Measurements from ENCODE around the gene HINFP. TPM values are rescaled to one million over a fixed set of nuclear protein-coding genes. Genes with fewer than 3 reads are reported as not detected.
"Not testable (repeated sequence)": the region's sequence is repeated elsewhere in the genome, so short reads cannot be mapped to it uniquely, and the experiment has no call there.

Gene HINFP
- polyA plus RNA-seq, 4 donors, result 21.3 to 44.1 (median 26.5) TPM

GRCh38 chr11:119100246-119100970 is 21.0 kb upstream of the HINFP start:
- DNase-seq (ENCODE audit: low read depth in 4 of 4, low spot score in 3 of 4), result no peak

- DNase-seq (ENCODE audit: low read depth in 4 of 4, low spot score in 3 of 4), result no peak
Observed at GRCh38 chr11:119100994-119101758, 20.2 kb upstream of the HINFP start.

- DNase-seq (ENCODE audit: low read depth in 4 of 4, low spot score in 3 of 4), result peak; percentile 88 to 93 (median 92)
Observed at GRCh38 chr11:119101759-119102423, 19.5 kb upstream of the HINFP start, which contains the start of gene DPAGT1. Gene DPAGT1 (minus strand): TSS chr11:119101853. CDS start chr11:119101655, 198 bp downstream.

GRCh38 chr11:119103161-119103664 is 18.2 kb upstream of the HINFP start:
- not testable (repeated sequence) for DNase-seq (ENCODE audit: low read depth in 4 of 4, low spot score in 3 of 4)

GRCh38 chr11:119103793-119104192 is 17.6 kb upstream of the HINFP start:
- DNase-seq (ENCODE audit: low read depth in 4 of 4, low spot score in 3 of 4), result no peak

GRCh38 chr11:119106564-119107537 is 14.5 kb upstream of the HINFP start, which contains the start of gene C2CD2L:
Gene C2CD2L (plus strand): TSS chr11:119107344. CDS start chr11:119107742, 398 bp downstream.
- DNase-seq (ENCODE audit: low read depth in 4 of 4, low spot score in 3 of 4), result peak in 2 of 4 donors; percentile 66 to 75

- DNase-seq (ENCODE audit: low read depth in 4 of 4, low spot score in 3 of 4), result no peak
Observed at GRCh38 chr11:119107538-119108145, 13.7 kb upstream of the HINFP start.

GRCh38 chr11:119108146-119108856 is 13.1 kb upstream of the HINFP start:
- DNase-seq (ENCODE audit: low read depth in 4 of 4, low spot score in 3 of 4), result no peak

- DNase-seq (ENCODE audit: low read depth in 4 of 4, low spot score in 3 of 4), result no peak
Observed at GRCh38 chr11:119108857-119109221, 12.5 kb upstream of the HINFP start.

- no peak for DNase-seq (ENCODE audit: low read depth in 4 of 4, low spot score in 3 of 4)
Observed at GRCh38 chr11:119109843-119110242, 11.5 kb upstream of the HINFP start.

- DNase-seq (ENCODE audit: low read depth in 4 of 4, low spot score in 3 of 4), result no peak
Observed at GRCh38 chr11:119110439-119110838, 10.9 kb upstream of the HINFP start.

GRCh38 chr11:119111361-119111925 is 9.9 kb upstream of the HINFP start:
- no peak for DNase-seq (ENCODE audit: low read depth in 4 of 4, low spot score in 3 of 4)

GRCh38 chr11:119112314-119113020 is 8.9 kb upstream of the HINFP start:
- DNase-seq (ENCODE audit: low read depth in 4 of 4, low spot score in 3 of 4), result no peak

- DNase-seq (ENCODE audit: low read depth in 4 of 4, low spot score in 3 of 4), result no peak
Observed at GRCh38 chr11:119113716-119114115, 7.7 kb upstream of the HINFP start.

GRCh38 chr11:119114351-119114750 is 7.0 kb upstream of the HINFP start:
- no peak for DNase-seq (ENCODE audit: low read depth in 4 of 4, low spot score in 3 of 4)

- DNase-seq (ENCODE audit: low read depth in 4 of 4, low spot score in 3 of 4), result no peak
Observed at GRCh38 chr11:119115484-119116234, 5.7 kb upstream of the HINFP start.

GRCh38 chr11:119116235-119116594 is 5.2 kb upstream of the HINFP start:
- DNase-seq (ENCODE audit: low read depth in 4 of 4, low spot score in 3 of 4), result no peak

All from left renal pelvis (tissue), 4 donors.